GM12878 (cell line): ENCODE data around the gene ZNF341. TPM values are rescaled to one million over a fixed set of nuclear protein-coding genes. Genes with fewer than 3 reads are reported as not detected.

Experiments used
- ATAC-seq: fragments of 200-7000 bp; cut with Tn5 transposase; 3 replicates; pipeline ENCODE4 v1.9.1; 2020; ENCODE audit warnings: mild to moderate bottlenecking, moderate library complexity
- BruUV-seq: library from RNA; stranded (reverse); fragments of 400-500 nt; replicated peaks from 2 replicates; lab custom pipeline; 2021; lab: Mats Ljungman, UMichigan
- CTCF ChIA-PET: fragments of 300-600 bp; sonication (Branson Sonifier 250); formaldehyde crosslinking; extraction: SDS; loops from one replicate; lab custom pipeline; 2021; ENCODE audit warnings: inconsistent platforms; lab: Yijun Ruan, JAX
- POLR2A ChIA-PET: fragments of 350-600 bp; formaldehyde crosslinking; extraction: SDS; loops from one replicate; lab custom pipeline; 2021; ENCODE audit warnings: inconsistent platforms; lab: Charles Lee
- RAD21 ChIA-PET: fragments of 300-600 bp; sonication (Branson Sonifier 250); formaldehyde crosslinking; loops from one replicate; lab custom pipeline; 2023; ENCODE audit warnings: antibody characterized with exemption; ENCODE audit not compliant: unreplicated experiment; lab: Charles Lee
- SMC1A ChIA-PET: fragments of 300-600 bp; sonication (Branson Sonifier 250); formaldehyde crosslinking; loops from one replicate; lab custom pipeline; 2023; ENCODE audit not compliant: unreplicated experiment, uncharacterized antibody; lab: Charles Lee
- DNase-seq: peaks from one replicate; pipeline ENCODE4 v3.0.0-alpha.2; 2011; ENCODE audit warnings: low read depth, low spot score
- FAIRE-seq: peaks from 3 replicates; lab custom pipeline; 2011; peaks lifted over from hg19 to GRCh38; lab: Jason Lieb, UNC
- H2AFZ ChIP-seq: 2 replicates; pipeline ENCODE4 v1.6.0; 2011; ENCODE audit warnings: low read depth, low read length, control low read depth; ENCODE audit not compliant: control insufficient read depth
- H3K27ac ChIP-seq: 2 replicates; pipeline ENCODE4 v1.5.1; 2011; ENCODE audit warnings: control low read depth; ENCODE audit not compliant: control insufficient read depth, insufficient read depth
- H3K27me3 ChIP-seq, 2 experiments: replicated peaks in 1 of 2; 2 replicates each; pipeline versions ENCODE4 v1.6.0 to v1.6.1; 2011; ENCODE audit warnings: low read length in 1 of 2; ENCODE audit not compliant: control insufficient read depth in 2 of 2, insufficient read depth in 2 of 2
- H3K36me3 ChIP-seq, 2 experiments: 2 replicates each; pipeline ENCODE4 v1.5.1; 2011; ENCODE audit warnings: low read length in 1 of 2; ENCODE audit not compliant: control insufficient read depth in 2 of 2, insufficient read depth in 2 of 2
- H3K4me1 ChIP-seq: 2 replicates; pipeline ENCODE4 v1.6.1; 2011; ENCODE audit warnings: mild to moderate bottlenecking, low read length, moderate library complexity, mixed read lengths; ENCODE audit not compliant: control insufficient read depth, insufficient read depth
- H3K4me2 ChIP-seq: 2 replicates; pipeline ENCODE4 v1.6.0; 2011; ENCODE audit warnings: control low read depth; ENCODE audit not compliant: control insufficient read depth, insufficient read depth
- H3K4me3 ChIP-seq: fragments of 200-600 bp; sonication (generic); 2 replicates; pipeline ENCODE4 v1.5.1; 2016
- H3K79me2 ChIP-seq: 2 replicates; pipeline ENCODE4 v1.6.0; 2011; ENCODE audit warnings: low read length; ENCODE audit not compliant: control insufficient read depth, insufficient read depth
- H3K9ac ChIP-seq: 2 replicates; pipeline ENCODE4 v1.8.0; 2011; ENCODE audit warnings: low read length, control low read depth, mixed read lengths; ENCODE audit not compliant: control insufficient read depth, insufficient read depth
- H3K9me3 ChIP-seq: replicated peaks from 3 replicates; pipeline ENCODE4 v1.5.1; 2011; ENCODE audit warnings: mild to moderate bottlenecking, low read length; ENCODE audit not compliant: control insufficient read depth, insufficient read depth
- H4K20me1 ChIP-seq: 2 replicates; pipeline ENCODE4 v1.6.0; 2011; ENCODE audit not compliant: control insufficient read depth, insufficient read depth
- CEBPB ChIP-seq, 2 experiments: fragments of 150-350 bp in 1 of 2; IDR thresholded peaks; 2 replicates each; pipeline ENCODE4 v1.6.1; 2012 to 2014; ENCODE audit warnings: low read depth in 2 of 2, low read length in 2 of 2, borderline replicate concordance in 1 of 2, inconsistent platforms in 1 of 2
- CHD2 ChIP-seq: IDR thresholded peaks from 2 replicates; pipeline ENCODE4 v1.6.1; 2011; ENCODE audit warnings: low read depth, low read length, improper control_type of control experiment, borderline replicate concordance
- FOXK2 ChIP-seq: fragments of 450-650 bp; IDR thresholded peaks from 2 replicates; pipeline ENCODE4 v1.6.1; 2017; ENCODE audit warnings: mild to moderate bottlenecking, moderate library complexity
- IRF4 ChIP-seq: IDR thresholded peaks from 2 replicates; pipeline ENCODE4 v1.6.1; 2011; ENCODE audit warnings: low read depth, low read length
- SRF ChIP-seq, 2 experiments: IDR thresholded peaks; 2 replicates each; pipeline ENCODE4 v1.6.1; 2011; ENCODE audit warnings: low read depth in 2 of 2, low read length in 2 of 2, mild to moderate bottlenecking in 1 of 2, moderate library complexity in 1 of 2
- ZNF384 ChIP-seq: IDR thresholded peaks from 2 replicates; pipeline ENCODE4 v1.6.1; 2012; ENCODE audit warnings: low read depth, mild to moderate bottlenecking, low read length, improper control_type of control experiment, borderline replicate concordance
- ZNF622 ChIP-seq: fragments of 450-650 bp; IDR thresholded peaks from 2 replicates; pipeline ENCODE4 v1.6.1; 2017; ENCODE audit warnings: mild to moderate bottlenecking, inconsistent platforms
- WGBS: methylation state at CpG from one replicate; pipeline ENCODE4 v1.1.6; 2016; ENCODE audit warnings: low lambda C conversion rate; ENCODE audit not compliant: insufficient replicate concordance, insufficient coverage; ENCODE audit errors: missing lambda C conversion rate; 5-methylcytosine and 5-hydroxymethylcytosine counted together
- in situ Hi-C: fragments of 300-500 bp; cut with MboI; formaldehyde crosslinking; loops from 9 replicates; pipeline ENCODE4 v1.14.3; 2018; ENCODE audit warnings: mixed read lengths
- intact Hi-C: fragments of 100-400 bp; cut with micrococcal nuclease; formaldehyde crosslinking; loops from one replicate; pipeline ENCODE4 v1.14.2; 2022; ENCODE audit not compliant: unreplicated experiment
- polyA plus RNA-seq, 11 experiments: library from polyadenylated mRNA; depleted of rRNA in 4 of 11; unstranded in 6 of 11; stranded (reverse) in 5 of 11; fragments of >200 nt; fragmentation: Nextera tagmentation in 4 of 11; fragmentation: Illumina TruSeq in 1 of 11; extraction: Ambion mirVana in 4 of 11; extraction: Trizol in 1 of 11; gene quantifications; 1 replicate in 1 of 11; 2 replicates in 10 of 11; pipeline versions ENCODE4 v1.2.1 to v1.2.3, GENCODE V29; 2011 to 2016; ENCODE audit warnings: inconsistent platforms in 2 of 11, missing spikeins in 2 of 11, low read depth in 1 of 11
- total RNA-seq, 4 experiments: library from RNA; depleted of rRNA in 3 of 4; stranded (reverse); fragments of >200 nt in 3 of 4; fragmentation: Illumina TruSeq in 1 of 4; extraction: Trizol in 1 of 4; gene quantifications; 2 replicates each; pipeline versions ENCODE4 v1.2.1 to v1.2.3, GENCODE V29; 2013 to 2021
- TF ChIP-seq, protein P1 (sequence below): fragments of 450-650 bp; formaldehyde crosslinking; IDR thresholded peaks from 2 replicates; pipeline ENCODE4 v1.5.0; 2022; ENCODE audit warnings: mild to moderate bottlenecking, missing genetic modification characterization
- TF ChIP-seq, protein P2 (sequence below): fragments of 450-650 bp; IDR thresholded peaks from 2 replicates; pipeline ENCODE4 v1.6.1; 2018; ENCODE audit warnings: borderline replicate concordance, mild to moderate bottlenecking; ENCODE audit not compliant: partially characterized antibody
- TF ChIP-seq, protein P3 (sequence below): fragments of 450-650 bp; IDR thresholded peaks from 2 replicates; pipeline ENCODE4 v1.6.1; 2018; ENCODE audit warnings: mild to moderate bottlenecking, low read depth, moderate library complexity; ENCODE audit not compliant: partially characterized antibody
- TF ChIP-seq, protein P4 (sequence below), 3 experiments: IDR thresholded peaks in 2 of 3; conservative IDR thresholded peaks in 1 of 3; 2 replicates each; pipeline ENCODE4 v1.5.1; 2011; ENCODE audit warnings: low read depth in 3 of 3, low read length in 3 of 3, mild to moderate bottlenecking in 3 of 3, control low read depth in 2 of 3, moderate library complexity in 2 of 3, inconsistent platforms in 1 of 3, mixed read lengths in 1 of 3; ENCODE audit not compliant: control insufficient read depth in 2 of 3, insufficient read depth in 1 of 3; ENCODE audit errors: extremely low read depth in 1 of 3

ZNF341 gene
- total and polyA plus RNA-seq, 10 of the 15 experiments (the other 5 are each of a cell fraction or from before 2014, with no cell fraction given), result 0.18 to 5.0 (median 2.6) TPM

DNA sequence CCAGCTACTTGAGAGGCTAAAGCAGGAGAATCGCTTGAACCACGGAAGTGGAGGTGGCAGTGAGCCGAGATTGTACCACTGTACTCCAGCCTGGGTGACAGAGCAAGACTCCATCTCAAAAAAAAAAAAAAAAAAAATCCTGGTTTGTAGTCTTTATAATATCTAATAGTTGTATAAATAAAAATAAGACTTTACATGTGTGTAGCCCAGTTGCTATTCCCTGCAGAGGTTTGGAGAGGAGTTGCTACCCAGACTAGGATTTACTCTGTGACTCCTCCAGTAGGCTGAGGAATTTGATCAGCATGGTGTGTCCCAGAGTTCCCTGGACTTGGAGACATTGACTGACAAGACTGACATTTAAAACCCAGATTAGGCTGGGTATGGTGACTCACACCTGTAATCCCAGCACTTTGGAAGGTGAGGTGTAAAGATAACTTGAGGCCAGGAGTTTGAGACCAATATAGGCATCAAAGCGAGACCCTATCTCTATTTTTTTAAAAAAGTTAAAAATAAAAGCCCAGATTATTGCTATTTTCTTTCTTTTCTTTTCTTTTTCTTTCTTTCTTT is 89.6 kb downstream of the ZNF341 start (continued):
- TF ChIP-seq, protein P1, sequence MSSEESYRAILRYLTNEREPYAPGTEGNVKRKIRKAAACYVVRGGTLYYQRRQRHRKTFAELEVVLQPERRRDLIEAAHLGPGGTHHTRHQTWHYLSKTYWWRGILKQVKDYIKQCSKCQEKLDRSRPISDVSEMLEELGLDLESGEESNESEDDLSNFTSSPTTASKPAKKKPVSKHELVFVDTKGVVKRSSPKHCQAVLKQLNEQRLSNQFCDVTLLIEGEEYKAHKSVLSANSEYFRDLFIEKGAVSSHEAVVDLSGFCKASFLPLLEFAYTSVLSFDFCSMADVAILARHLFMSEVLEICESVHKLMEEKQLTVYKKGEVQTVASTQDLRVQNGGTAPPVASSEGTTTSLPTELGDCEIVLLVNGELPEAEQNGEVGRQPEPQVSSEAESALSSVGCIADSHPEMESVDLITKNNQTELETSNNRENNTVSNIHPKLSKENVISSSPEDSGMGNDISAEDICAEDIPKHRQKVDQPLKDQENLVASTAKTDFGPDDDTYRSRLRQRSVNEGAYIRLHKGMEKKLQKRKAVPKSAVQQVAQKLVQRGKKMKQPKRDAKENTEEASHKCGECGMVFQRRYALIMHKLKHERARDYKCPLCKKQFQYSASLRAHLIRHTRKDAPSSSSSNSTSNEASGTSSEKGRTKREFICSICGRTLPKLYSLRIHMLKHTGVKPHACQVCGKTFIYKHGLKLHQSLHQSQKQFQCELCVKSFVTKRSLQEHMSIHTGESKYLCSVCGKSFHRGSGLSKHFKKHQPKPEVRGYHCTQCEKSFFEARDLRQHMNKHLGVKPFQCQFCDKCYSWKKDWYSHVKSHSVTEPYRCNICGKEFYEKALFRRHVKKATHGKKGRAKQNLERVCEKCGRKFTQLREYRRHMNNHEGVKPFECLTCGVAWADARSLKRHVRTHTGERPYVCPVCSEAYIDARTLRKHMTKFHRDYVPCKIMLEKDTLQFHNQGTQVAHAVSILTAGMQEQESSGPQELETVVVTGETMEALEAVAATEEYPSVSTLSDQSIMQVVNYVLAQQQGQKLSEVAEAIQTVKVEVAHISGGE, result no peak
- no peak for TF ChIP-seq CHD2
- TF ChIP-seq, protein P2, sequence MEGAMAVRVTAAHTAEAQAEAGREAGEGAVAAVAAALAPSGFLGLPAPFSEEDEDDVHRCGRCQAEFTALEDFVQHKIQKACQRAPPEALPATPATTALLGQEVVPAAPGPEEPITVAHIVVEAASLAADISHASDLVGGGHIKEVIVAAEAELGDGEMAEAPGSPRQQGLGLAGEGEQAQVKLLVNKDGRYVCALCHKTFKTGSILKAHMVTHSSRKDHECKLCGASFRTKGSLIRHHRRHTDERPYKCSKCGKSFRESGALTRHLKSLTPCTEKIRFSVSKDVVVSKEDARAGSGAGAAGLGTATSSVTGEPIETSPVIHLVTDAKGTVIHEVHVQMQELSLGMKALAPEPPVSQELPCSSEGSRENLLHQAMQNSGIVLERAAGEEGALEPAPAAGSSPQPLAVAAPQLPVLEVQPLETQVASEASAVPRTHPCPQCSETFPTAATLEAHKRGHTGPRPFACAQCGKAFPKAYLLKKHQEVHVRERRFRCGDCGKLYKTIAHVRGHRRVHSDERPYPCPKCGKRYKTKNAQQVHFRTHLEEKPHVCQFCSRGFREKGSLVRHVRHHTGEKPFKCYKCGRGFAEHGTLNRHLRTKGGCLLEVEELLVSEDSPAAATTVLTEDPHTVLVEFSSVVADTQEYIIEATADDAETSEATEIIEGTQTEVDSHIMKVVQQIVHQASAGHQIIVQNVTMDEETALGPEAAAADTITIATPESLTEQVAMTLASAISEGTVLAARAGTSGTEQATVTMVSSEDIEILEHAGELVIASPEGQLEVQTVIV, result no peak
- TF ChIP-seq, all 136 proteins: peak for 0

DNA sequence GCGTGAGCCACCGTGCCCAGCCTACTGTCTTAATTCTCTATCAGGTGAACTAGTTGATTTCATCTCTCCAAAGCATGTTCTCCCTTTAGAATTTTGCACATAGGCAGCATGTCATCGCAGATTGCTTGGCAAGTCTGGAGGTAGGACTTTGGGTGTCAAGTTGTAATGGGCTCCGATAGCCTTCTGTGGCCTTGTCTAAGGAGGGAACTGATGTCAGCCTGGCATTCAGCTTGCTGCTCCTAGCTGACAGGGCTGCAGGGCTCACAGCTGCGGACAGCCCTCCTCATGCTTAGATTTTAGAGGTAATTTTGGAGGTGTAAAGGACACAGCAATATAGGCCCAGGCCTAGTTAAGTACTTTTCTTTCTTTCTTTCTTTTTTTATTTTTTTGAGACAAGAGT is 90.6 kb downstream of the ZNF341 start:
- H2AFZ ChIP-seq, result no peak overlapping the region
- no peaks in the 10 kb centered on the region for H3K27me3 ChIP-seq
- H3K9ac ChIP-seq, result no peak overlapping the region
- ChIA-PET POLR2A (no interaction called here), RAD21 (no interaction called here), CTCF (no interaction called here), SMC1A (interaction anchor here (1.9 kb wide), 1 partner anchor 9 kb away, joined by 8 read pairs; no protein-coding TSS in a partner anchor)
- DNase-seq (no peak), FAIRE-seq (no peak), ATAC-seq (no peak)
- BruUV-seq, result no TSS peak
- no peak overlapping the region for H3K27ac ChIP-seq
- peaks cover 4 to 22% of the 10 kb centered on the region in 2 experiments for H3K36me3 ChIP-seq
- peaks cover 7% of the 10 kb centered on the region for H3K4me1 ChIP-seq
- peaks cover 12% of the 10 kb centered on the region for H4K20me1 ChIP-seq
- H3K4me2 ChIP-seq, result no peak overlapping the region
- in situ Hi-C loops, result no loop called here
- intact Hi-C loops, result no loop called here
- no peaks in the 10 kb centered on the region for H3K9me3 ChIP-seq
- H3K79me2 ChIP-seq, result peaks cover 75% of the 10 kb centered on the region
- no peak overlapping the region for H3K4me3 ChIP-seq
- WGBS, result 99% methylated on average over 5 of the region's 5 CpGs
- no peak for TF ChIP-seq SRF (IDR thresholded peaks at IDR 0.05; ENCODE audit: low read depth in 2 of 2, low read length in 2 of 2)
- TF ChIP-seq IRF4, result no peak
- TF ChIP-seq, protein P3, sequence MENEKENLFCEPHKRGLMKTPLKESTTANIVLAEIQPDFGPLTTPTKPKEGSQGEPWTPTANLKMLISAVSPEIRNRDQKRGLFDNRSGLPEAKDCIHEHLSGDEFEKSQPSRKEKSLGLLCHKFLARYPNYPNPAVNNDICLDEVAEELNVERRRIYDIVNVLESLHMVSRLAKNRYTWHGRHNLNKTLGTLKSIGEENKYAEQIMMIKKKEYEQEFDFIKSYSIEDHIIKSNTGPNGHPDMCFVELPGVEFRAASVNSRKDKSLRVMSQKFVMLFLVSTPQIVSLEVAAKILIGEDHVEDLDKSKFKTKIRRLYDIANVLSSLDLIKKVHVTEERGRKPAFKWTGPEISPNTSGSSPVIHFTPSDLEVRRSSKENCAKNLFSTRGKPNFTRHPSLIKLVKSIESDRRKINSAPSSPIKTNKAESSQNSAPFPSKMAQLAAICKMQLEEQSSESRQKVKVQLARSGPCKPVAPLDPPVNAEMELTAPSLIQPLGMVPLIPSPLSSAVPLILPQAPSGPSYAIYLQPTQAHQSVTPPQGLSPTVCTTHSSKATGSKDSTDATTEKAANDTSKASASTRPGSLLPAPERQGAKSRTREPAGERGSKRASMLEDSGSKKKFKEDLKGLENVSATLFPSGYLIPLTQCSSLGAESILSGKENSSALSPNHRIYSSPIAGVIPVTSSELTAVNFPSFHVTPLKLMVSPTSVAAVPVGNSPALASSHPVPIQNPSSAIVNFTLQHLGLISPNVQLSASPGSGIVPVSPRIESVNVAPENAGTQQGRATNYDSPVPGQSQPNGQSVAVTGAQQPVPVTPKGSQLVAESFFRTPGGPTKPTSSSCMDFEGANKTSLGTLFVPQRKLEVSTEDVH, result no peak
- TF ChIP-seq ZNF622, result no peak
- TF ChIP-seq CEBPB (IDR thresholded peaks at IDR 0.05; ENCODE audit: borderline replicate concordance in 1 of 2, low read depth in 2 of 2, low read length in 2 of 2), result no peak
- TF ChIP-seq, protein P4, sequence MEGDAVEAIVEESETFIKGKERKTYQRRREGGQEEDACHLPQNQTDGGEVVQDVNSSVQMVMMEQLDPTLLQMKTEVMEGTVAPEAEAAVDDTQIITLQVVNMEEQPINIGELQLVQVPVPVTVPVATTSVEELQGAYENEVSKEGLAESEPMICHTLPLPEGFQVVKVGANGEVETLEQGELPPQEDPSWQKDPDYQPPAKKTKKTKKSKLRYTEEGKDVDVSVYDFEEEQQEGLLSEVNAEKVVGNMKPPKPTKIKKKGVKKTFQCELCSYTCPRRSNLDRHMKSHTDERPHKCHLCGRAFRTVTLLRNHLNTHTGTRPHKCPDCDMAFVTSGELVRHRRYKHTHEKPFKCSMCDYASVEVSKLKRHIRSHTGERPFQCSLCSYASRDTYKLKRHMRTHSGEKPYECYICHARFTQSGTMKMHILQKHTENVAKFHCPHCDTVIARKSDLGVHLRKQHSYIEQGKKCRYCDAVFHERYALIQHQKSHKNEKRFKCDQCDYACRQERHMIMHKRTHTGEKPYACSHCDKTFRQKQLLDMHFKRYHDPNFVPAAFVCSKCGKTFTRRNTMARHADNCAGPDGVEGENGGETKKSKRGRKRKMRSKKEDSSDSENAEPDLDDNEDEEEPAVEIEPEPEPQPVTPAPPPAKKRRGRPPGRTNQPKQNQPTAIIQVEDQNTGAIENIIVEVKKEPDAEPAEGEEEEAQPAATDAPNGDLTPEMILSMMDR (IDR thresholded peaks at IDR 0.05 in 2 of 3, conservative IDR thresholded peaks at IDR 0.05 in 1 of 3; ENCODE audit: control insufficient read depth in 2 of 3, extremely low read depth in 1 of 3, insufficient read depth in 1 of 3, low read depth in 3 of 3, low read length in 3 of 3), result no peak
- TF ChIP-seq FOXK2, result no peak
- no peak for TF ChIP-seq ZNF384
